Astrocyte (in vitro differentiated cells and primary cell): ENCODE data around the gene FAM107B.

Experiments
- CTCF ChIP-seq: IDR thresholded peaks from 2 replicates; pipeline ENCODE4 v1.5.1; 2011; ENCODE audit warnings: low read depth, mild to moderate bottlenecking, inconsistent platforms, low read length, moderate library complexity; ENCODE audit not compliant: insufficient read depth
- EZH2 ChIP-seq: IDR thresholded peaks from 2 replicates; pipeline ENCODE4 v1.6.1; 2012; ENCODE audit warnings: mild to moderate bottlenecking, low read length, inconsistent platforms; ENCODE audit not compliant: insufficient read depth

DNA sequence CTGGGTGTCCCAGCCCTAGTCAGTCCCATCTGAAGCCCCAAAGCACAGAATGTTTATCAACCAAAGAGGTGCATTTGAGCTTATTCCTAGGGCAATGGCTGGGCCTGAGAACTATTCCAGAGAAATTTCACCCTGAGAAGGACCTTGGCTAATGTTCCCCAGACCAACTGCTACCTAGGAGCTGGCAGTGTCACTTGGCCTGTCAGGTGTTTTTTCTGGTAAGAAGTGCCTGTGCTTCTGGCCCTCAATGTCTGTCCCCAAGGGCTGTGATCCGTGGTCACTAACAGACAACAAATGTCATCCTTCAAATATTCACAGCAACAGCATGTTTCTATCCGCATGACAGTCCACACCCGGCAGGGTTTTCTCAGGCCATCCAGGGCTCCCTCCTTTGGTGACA, 234.6 kb downstream of the FAM107B start:
- TF ChIP-seq CTCF (no peak), EZH2 (no peak)
